Activated T-cell treated with anti-CD3 and anti-CD28 coated beads, Interleukin-2, amount 50 U/mL, for 24 hours (primary cell): ENCODE measurements around the gene CH25H.

ENCODE experiments used
- DNase-seq: peaks from one replicate; pipeline ENCODE4 v3.0.0-alpha.2; 2020
- H3K27ac Mint-ChIP-seq: 2 replicates; pipeline ENCODE4 v1.8.0; 2020; ENCODE audit warnings: mild to moderate bottlenecking, mixed read lengths
- H3K27me3 Mint-ChIP-seq: 2 replicates; pipeline ENCODE4 v1.8.0; 2020; ENCODE audit warnings: mixed read lengths
- H3K36me3 Mint-ChIP-seq: 2 replicates; pipeline ENCODE4 v1.8.0; 2020; ENCODE audit warnings: low read depth, mixed read lengths
- H3K4me1 Mint-ChIP-seq: 2 replicates; pipeline ENCODE4 v1.8.0; 2020; ENCODE audit warnings: low read depth, mixed read lengths
- H3K4me3 Mint-ChIP-seq: 2 replicates; pipeline ENCODE4 v1.8.0; 2020; ENCODE audit warnings: mild to moderate bottlenecking, moderate library complexity, mixed read lengths
- H3K9me3 Mint-ChIP-seq: 2 replicates; pipeline ENCODE4 v1.8.0; 2020; ENCODE audit warnings: mixed read lengths

CH25H gene

GRCh38 chr10:89164080-89164479 is 43.0 kb downstream of the CH25H start:
- no peak for DNase-seq
- H3K36me3 Mint-ChIP-seq = no peaks in the 10 kb centered on the region

GRCh38 chr10:89163265-89163995 is 43.7 kb downstream of the CH25H start:
- peaks cover 43% of the 10 kb centered on the region for H3K4me1 Mint-ChIP-seq
- H3K9me3 Mint-ChIP-seq = no peaks in the 10 kb centered on the region
- peak overlapping the region; percentile 85 for H3K27ac Mint-ChIP-seq
- no peaks in the 10 kb centered on the region for H3K36me3 Mint-ChIP-seq
- peaks cover 19% of the 10 kb centered on the region for H3K27me3 Mint-ChIP-seq
- peak overlapping the region; percentile 49 for H3K4me3 Mint-ChIP-seq
- peak; percentile 70 for DNase-seq

More at GRCh38 chr10:89164080-89164479, 43.0 kb downstream of the CH25H start:
- Mint-ChIP-seq H3K4me1 (peaks cover 37% of the 10 kb centered on the region), H3K9me3 (no peaks in the 10 kb centered on the region), H3K4me3 (peak overlapping the region; percentile 49), H3K27ac (peak overlapping the region; percentile 85), H3K27me3 (peaks cover 24% of the 10 kb centered on the region)

DNA sequence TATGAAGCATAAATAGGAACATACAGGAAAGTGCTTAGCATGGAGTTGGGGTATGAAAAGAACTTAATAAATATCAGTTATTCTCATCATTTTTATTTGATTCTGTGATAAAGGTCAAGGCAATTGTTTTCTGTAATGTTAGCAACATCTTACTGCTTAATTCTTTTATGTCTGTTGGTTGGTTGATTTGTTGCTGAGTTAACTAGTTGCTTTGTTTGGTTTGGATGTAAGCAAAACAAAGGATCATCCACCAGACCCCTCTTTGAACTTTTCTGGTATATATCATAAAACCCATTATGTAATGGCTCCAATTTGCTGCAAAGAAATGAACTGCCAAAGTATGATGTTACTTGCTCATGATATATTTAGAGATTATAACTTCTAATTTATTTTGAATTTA is 44.5 kb downstream of the CH25H start:
- H3K9me3 Mint-ChIP-seq = no peaks in the 10 kb centered on the region
- peaks cover 44% of the 10 kb centered on the region for H3K4me1 Mint-ChIP-seq
- H3K36me3 Mint-ChIP-seq = no peaks in the 10 kb centered on the region
- H3K4me3 Mint-ChIP-seq = no peak overlapping the region
- H3K27ac Mint-ChIP-seq = no peak overlapping the region
- H3K27me3 Mint-ChIP-seq = peaks cover 15% of the 10 kb centered on the region
- no peak for DNase-seq

DNA sequence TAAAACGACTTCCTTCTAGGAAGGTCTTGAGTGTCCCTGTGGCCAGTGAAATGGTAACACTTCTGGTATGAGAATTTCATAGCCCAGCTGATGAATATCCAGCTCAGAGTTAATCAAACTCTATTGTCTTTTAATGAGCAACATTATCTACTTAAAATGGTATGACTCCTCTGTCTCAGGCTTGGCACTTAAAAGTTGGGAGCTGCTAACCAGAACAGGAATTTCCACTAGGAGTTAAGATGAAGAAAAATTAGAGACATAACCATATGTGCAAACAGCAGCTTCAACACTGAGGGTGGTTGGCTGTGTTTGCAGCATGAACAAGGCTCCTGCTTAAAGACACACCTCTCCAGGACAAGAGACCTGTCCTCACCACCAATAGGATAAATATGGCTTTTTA is 46.8 kb downstream of the CH25H start:
- Mint-ChIP-seq H3K27ac (no peak overlapping the region), H3K27me3 (peaks cover 25% of the 10 kb centered on the region), H3K4me3 (no peak overlapping the region), H3K36me3 (no peaks in the 10 kb centered on the region), H3K9me3 (no peaks in the 10 kb centered on the region), H3K4me1 (peaks cover 32% of the 10 kb centered on the region)
- no peak for DNase-seq

DNA sequence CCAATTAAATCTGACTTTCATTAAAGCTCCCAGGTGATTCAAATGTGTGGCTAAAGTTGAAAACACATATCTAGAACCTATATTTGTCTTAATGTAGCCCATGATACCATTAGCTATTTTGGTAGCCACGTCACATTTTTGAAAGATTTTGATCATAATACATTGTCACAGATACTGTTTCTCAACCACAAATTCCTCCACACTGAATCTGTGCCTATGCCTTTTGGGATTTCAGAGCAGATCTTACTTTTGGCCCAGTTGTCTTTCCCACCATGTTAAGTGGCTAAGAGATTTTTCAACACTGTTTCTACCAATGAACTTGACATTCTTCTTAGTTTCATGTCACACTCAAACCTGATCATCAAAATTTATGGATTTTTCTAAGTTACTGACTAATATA is 47.4 kb downstream of the CH25H start:
- Mint-ChIP-seq H3K36me3 (no peaks in the 10 kb centered on the region), H3K4me3 (no peak overlapping the region), H3K27ac (no peak overlapping the region), H3K27me3 (peaks cover 29% of the 10 kb centered on the region), H3K4me1 (peaks cover 32% of the 10 kb centered on the region), H3K9me3 (no peaks in the 10 kb centered on the region)
- DNase-seq = no peak

DNA sequence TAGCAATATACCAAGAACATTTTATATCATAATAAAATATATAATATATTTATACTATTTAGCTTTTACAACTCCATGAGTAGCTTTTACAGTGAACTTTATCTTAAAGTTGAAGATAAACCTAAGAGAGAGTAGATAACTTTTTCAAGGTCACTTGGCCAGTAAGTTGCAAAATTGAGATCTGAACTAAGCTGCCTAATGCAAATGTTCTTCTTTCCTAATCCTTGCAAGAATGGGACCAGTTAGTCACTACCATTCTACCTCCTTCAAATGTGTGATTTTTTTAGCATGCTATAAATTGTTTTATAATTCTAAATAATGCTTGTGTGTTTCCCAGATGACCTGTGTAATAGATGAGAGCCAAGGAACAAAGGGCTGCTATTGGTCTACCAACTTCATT is 47.8 kb downstream of the CH25H start:
- no peak overlapping the region for H3K4me3 Mint-ChIP-seq
- no peaks in the 10 kb centered on the region for H3K9me3 Mint-ChIP-seq
- H3K36me3 Mint-ChIP-seq = no peaks in the 10 kb centered on the region
- no peak overlapping the region for H3K27ac Mint-ChIP-seq
- peaks cover 27% of the 10 kb centered on the region for H3K4me1 Mint-ChIP-seq
- peaks cover 29% of the 10 kb centered on the region for H3K27me3 Mint-ChIP-seq
- DNase-seq = no peak

DNA sequence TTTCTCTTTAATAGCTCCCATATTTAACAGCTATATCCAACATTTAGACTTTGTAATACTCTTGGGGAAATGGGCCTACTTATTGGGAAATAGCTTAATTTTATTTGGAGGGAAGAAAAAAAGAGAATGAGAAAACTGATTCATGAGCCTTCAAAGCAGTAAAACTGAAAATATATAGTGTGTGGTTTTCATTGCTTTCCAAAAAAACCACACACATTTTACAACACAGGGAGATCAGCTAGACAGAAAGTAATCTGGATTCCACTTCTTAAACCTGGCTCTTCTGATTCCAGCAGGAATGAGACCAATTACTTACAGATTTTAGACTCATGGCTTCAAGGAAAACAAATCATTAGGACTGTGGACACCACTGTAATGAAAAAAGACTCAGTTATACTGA is 48.7 kb downstream of the CH25H start:
- Mint-ChIP-seq H3K27me3 (peaks cover 29% of the 10 kb centered on the region), H3K4me1 (peaks cover 18% of the 10 kb centered on the region), H3K36me3 (no peaks in the 10 kb centered on the region), H3K9me3 (no peaks in the 10 kb centered on the region), H3K4me3 (no peak overlapping the region), H3K27ac (no peak overlapping the region)
- no peak for DNase-seq

DNA sequence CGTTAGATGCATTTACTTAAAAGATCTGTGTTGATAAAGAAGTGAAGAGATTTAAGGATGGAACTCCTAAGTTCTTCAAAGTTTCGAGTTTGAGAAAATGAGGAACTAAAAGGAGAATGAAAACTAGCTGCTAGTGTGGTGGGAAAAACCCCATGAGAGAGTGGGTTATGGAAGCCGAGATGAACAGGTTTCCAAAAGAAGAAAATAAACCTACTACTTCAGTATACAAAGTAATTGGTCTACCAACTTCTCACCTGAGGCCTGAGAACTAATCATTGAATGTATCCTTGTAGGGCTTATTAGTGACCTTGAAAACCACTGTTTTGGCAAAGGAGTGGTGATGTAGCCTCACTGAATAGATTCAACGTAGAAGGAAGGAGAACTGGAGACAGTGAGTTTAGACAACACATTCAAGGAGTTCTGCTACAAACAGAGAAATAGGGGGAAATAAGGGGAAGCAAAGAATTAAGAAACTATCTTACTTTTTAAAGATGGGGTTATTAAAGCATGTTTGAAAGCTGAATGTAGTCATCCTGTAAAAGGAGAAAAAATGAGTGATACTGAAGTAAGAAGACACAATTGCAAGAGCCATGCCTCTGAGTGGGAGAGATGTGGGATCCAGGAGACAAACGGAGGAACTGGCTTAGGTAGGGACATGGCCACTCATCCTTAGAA is 50.8 kb downstream of the CH25H start:
- H3K4me1 Mint-ChIP-seq = peaks cover 13% of the 10 kb centered on the region
- no peak overlapping the region for H3K27ac Mint-ChIP-seq
- H3K36me3 Mint-ChIP-seq = no peaks in the 10 kb centered on the region
- H3K27me3 Mint-ChIP-seq = peaks cover 29% of the 10 kb centered on the region
- no peak overlapping the region for H3K4me3 Mint-ChIP-seq
- no peaks in the 10 kb centered on the region for H3K9me3 Mint-ChIP-seq
- no peak for DNase-seq
